Trophoblast cell (in vitro differentiated cells and primary cell): ENCODE results near the gene CENPF.

Experiments
- DNase-seq, 2 donors: peaks; one replicate each; pipeline ENCODE4 v3.0.0-alpha.2; 2016
- H2AFZ ChIP-seq: 2 replicates; pipeline ENCODE4 v1.6.1; 2013; ENCODE audit warnings: low read length, moderate library complexity, mild to moderate bottlenecking; ENCODE audit not compliant: insufficient read depth, poor library complexity
- H2AK5ac ChIP-seq: 2 replicates; pipeline ENCODE4 v1.6.1; 2013; ENCODE audit warnings: mild to moderate bottlenecking, low read length
- H2BK120ac ChIP-seq: 2 replicates; pipeline ENCODE4 v1.6.1; 2013; ENCODE audit warnings: low read length, mild to moderate bottlenecking, moderate library complexity; ENCODE audit not compliant: insufficient read depth, poor library complexity
- H2BK12ac ChIP-seq: 2 replicates; pipeline ENCODE4 v1.6.1; 2013; ENCODE audit warnings: mild to moderate bottlenecking, low read length, moderate library complexity
- H2BK5ac ChIP-seq: 2 replicates; pipeline ENCODE4 v1.6.1; 2013; ENCODE audit warnings: low read length, low read depth, moderate library complexity, mild to moderate bottlenecking; ENCODE audit not compliant: poor library complexity
- H3K14ac ChIP-seq: 2 replicates; pipeline ENCODE4 v1.6.1; 2013; ENCODE audit warnings: mild to moderate bottlenecking, low read length
- H3K18ac ChIP-seq: 2 replicates; pipeline ENCODE4 v1.6.1; 2013; ENCODE audit warnings: mild to moderate bottlenecking, low read length
- H3K23ac ChIP-seq: 2 replicates; pipeline ENCODE4 v1.6.1; 2013; ENCODE audit warnings: low read length
- H3K27ac ChIP-seq: 2 replicates; pipeline ENCODE4 v1.5.1; 2013; ENCODE audit warnings: low read depth, mild to moderate bottlenecking, inconsistent platforms, low read length, moderate library complexity
- H3K27me3 ChIP-seq: 2 replicates; pipeline ENCODE4 v1.6.1; 2013; ENCODE audit warnings: inconsistent platforms, mild to moderate bottlenecking, low read length, moderate library complexity; ENCODE audit not compliant: insufficient read depth
- H3K36me3 ChIP-seq, 2 experiments: 1 replicate in 1 of 2; 2 replicates in 1 of 2; pipeline ENCODE4 v1.6.1; 2013; ENCODE audit warnings: low read length in 2 of 2, mild to moderate bottlenecking in 2 of 2, moderate library complexity in 1 of 2; ENCODE audit not compliant: insufficient read depth in 2 of 2, control insufficient read depth in 1 of 2
- H3K4ac ChIP-seq: 2 replicates; pipeline ENCODE4 v1.6.1; 2013; ENCODE audit warnings: low read depth, mild to moderate bottlenecking, low read length, moderate library complexity
- H3K4me1 ChIP-seq, 2 experiments: 1 replicate in 1 of 2; 2 replicates in 1 of 2; pipeline ENCODE4 v1.6.1; 2013; ENCODE audit warnings: low read length in 2 of 2, mild to moderate bottlenecking in 2 of 2, moderate library complexity in 1 of 2; ENCODE audit not compliant: insufficient read depth in 2 of 2, control insufficient read depth in 1 of 2
- H3K4me2 ChIP-seq: 2 replicates; pipeline ENCODE4 v1.6.1; 2013; ENCODE audit warnings: inconsistent platforms, mild to moderate bottlenecking, low read length, moderate library complexity
- H3K4me3 ChIP-seq: 2 replicates; pipeline ENCODE4 v1.5.1; 2013; ENCODE audit warnings: mild to moderate bottlenecking, low read depth, low read length, inconsistent platforms
- H3K79me1 ChIP-seq: one replicate; pipeline ENCODE4 v1.6.1; 2013; ENCODE audit warnings: low read length
- H3K79me2 ChIP-seq: 2 replicates; pipeline ENCODE4 v1.6.1; 2013; ENCODE audit warnings: low read length, mild to moderate bottlenecking; ENCODE audit not compliant: control insufficient read depth, insufficient read depth, poor library complexity
- H3K9ac ChIP-seq: 2 replicates; pipeline ENCODE4 v1.6.1; 2013; ENCODE audit warnings: mild to moderate bottlenecking, low read length
- H3K9me3 ChIP-seq: 2 replicates; pipeline ENCODE4 v1.6.1; 2013; ENCODE audit warnings: low read depth, mild to moderate bottlenecking, control low read depth, inconsistent platforms, low read length; ENCODE audit not compliant: insufficient read depth
- H4K12ac ChIP-seq: 2 replicates; pipeline ENCODE4 v1.6.1; 2013; ENCODE audit warnings: low read depth, mild to moderate bottlenecking, low read length, moderate library complexity
- H4K8ac ChIP-seq: 2 replicates; pipeline ENCODE4 v1.6.1; 2013; ENCODE audit warnings: low read depth, mild to moderate bottlenecking, low read length, moderate library complexity
- H4K91ac ChIP-seq: one replicate; pipeline ENCODE4 v1.6.1; 2013; ENCODE audit warnings: low read depth, mild to moderate bottlenecking, low read length, moderate library complexity
- WGBS: extraction: QIAGEN DNeasy Blood & Tissue Kit; methylation state at CpG from one replicate; pipeline ENCODE4 v1.1.7; 2013; ENCODE audit warnings: missing lambda C conversion rate; ENCODE audit not compliant: insufficient read length, insufficient coverage; ENCODE audit errors: extremely low coverage; 5-methylcytosine and 5-hydroxymethylcytosine counted together

The CENPF gene

DNA sequence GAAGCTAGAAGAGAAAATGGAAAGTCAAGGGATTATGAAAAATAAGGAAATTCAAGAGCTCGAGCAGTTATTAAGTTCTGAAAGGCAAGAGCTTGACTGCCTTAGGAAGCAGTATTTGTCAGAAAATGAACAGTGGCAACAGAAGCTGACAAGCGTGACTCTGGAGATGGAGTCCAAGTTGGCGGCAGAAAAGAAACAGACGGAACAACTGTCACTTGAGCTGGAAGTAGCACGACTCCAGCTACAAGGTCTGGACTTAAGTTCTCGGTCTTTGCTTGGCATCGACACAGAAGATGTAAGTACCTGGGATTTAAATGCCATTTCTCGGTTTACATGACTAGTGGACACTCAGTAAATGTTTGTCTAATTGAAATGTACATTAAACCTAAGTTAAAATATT lies 40.0 kb downstream of the CENPF start:
- Histone ChIP-seq H3K79me2 (no peaks in the 10 kb centered on the region), H3K4me3 (no peak overlapping the region), H2AFZ (no peak overlapping the region), H2BK5ac (no peak overlapping the region), H3K79me1 (no peaks in the 10 kb centered on the region), H2BK12ac (no peak overlapping the region), H3K4me1 (no peaks in the 10 kb centered on the region), H2AK5ac (no peak overlapping the region), H3K4ac (no peak overlapping the region), H4K91ac (no peak overlapping the region), H3K9me3 (no peaks in the 10 kb centered on the region), H3K27ac (no peak overlapping the region), H3K9ac (no peak overlapping the region), H4K8ac (no peak overlapping the region), H3K14ac (no peak overlapping the region), H3K23ac (no peak overlapping the region), H3K18ac (no peak overlapping the region), H3K4me2 (no peak overlapping the region), H3K36me3 (peaks cover 6 to 25% of the 10 kb centered on the region in 2 experiments), H3K27me3 (no peaks in the 10 kb centered on the region), H2BK120ac (no peak overlapping the region), H4K12ac (no peak overlapping the region)
- whole genome bisulfite sequencing: no CpG with 5 or more reads among the region's 8 CpGs
- DNase-seq: no peak

- no peaks in the 10 kb centered on the region for H3K79me1 ChIP-seq
- no peak overlapping the region for H2BK5ac ChIP-seq
- H3K27me3 ChIP-seq: no peaks in the 10 kb centered on the region
- H3K4me3 ChIP-seq: no peak overlapping the region
- H3K4me2 ChIP-seq: no peak overlapping the region
- WGBS: no CpG with 5 or more reads among the region's 10 CpGs
- no peak overlapping the region for H4K8ac ChIP-seq
- H4K91ac ChIP-seq: no peak overlapping the region
- no peak overlapping the region for H3K9ac ChIP-seq
- H3K14ac ChIP-seq: no peak overlapping the region
- no peak for DNase-seq
- no peak overlapping the region for H3K18ac ChIP-seq
- no peaks in the 10 kb centered on the region for H3K9me3 ChIP-seq
- H3K27ac ChIP-seq: no peak overlapping the region
- no peak overlapping the region for H4K12ac ChIP-seq
- H2BK12ac ChIP-seq: no peak overlapping the region
- no peak overlapping the region for H2AFZ ChIP-seq
- no peak overlapping the region for H3K4ac ChIP-seq
- no peaks in the 10 kb centered on the region for H3K79me2 ChIP-seq
- H3K23ac ChIP-seq: no peak overlapping the region
- peaks cover 6 to 21% of the 10 kb centered on the region in 2 experiments for H3K36me3 ChIP-seq
- no peak overlapping the region for H2BK120ac ChIP-seq
- no peak overlapping the region for H2AK5ac ChIP-seq
- no peaks in the 10 kb centered on the region for H3K4me1 ChIP-seq
Observed at GRCh38 chr1:214645712-214646111, 42.7 kb downstream of the CENPF start.

- H4K12ac ChIP-seq: no peak overlapping the region
- no peaks in the 10 kb centered on the region for H3K4me1 ChIP-seq
- H2BK5ac ChIP-seq: no peak overlapping the region
- no peak overlapping the region for H3K4me3 ChIP-seq
- no peaks in the 10 kb centered on the region for H3K79me1 ChIP-seq
- no CpG with 5 or more reads among the region's 3 CpGs for WGBS
- H4K91ac ChIP-seq: no peak overlapping the region
- no peak overlapping the region for H3K23ac ChIP-seq
- H3K27ac ChIP-seq: no peak overlapping the region
- no peaks in the 10 kb centered on the region for H3K79me2 ChIP-seq
- no peak overlapping the region for H3K14ac ChIP-seq
- H3K27me3 ChIP-seq: no peaks in the 10 kb centered on the region
- H3K9me3 ChIP-seq: no peaks in the 10 kb centered on the region
- no peak overlapping the region for H2AFZ ChIP-seq
- H3K4ac ChIP-seq: no peak overlapping the region
- no peak overlapping the region for H3K4me2 ChIP-seq
- H3K36me3 ChIP-seq: peaks cover 4 to 24% of the 10 kb centered on the region in 2 experiments
- H3K18ac ChIP-seq: no peak overlapping the region
- no peak overlapping the region for H2BK120ac ChIP-seq
- no peak overlapping the region for H4K8ac ChIP-seq
- no peak overlapping the region for H3K9ac ChIP-seq
- no peak for DNase-seq
- H2AK5ac ChIP-seq: no peak overlapping the region
- H2BK12ac ChIP-seq: no peak overlapping the region
Observed at GRCh38 chr1:214648801-214649200, 45.8 kb downstream of the CENPF start.

DNA sequence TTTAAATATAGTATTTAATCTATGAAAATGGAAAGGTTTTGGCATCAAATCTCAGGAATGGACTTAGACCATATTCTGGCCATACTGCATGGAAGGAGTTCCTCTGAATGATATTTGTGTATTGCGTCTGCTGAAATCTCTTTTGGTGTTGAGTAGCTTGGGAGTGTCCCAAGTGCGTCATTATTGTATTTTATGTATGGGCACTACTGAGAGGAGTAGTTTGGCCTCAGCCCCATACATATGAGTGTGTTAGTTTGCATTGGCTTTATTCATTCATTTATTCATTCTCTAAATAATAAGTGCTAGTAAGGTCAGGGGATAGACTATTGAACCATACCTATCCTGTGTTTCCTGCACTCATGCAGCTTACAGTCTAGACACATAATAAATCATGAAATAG lies 46.6 kb downstream of the CENPF start:
- no peak overlapping the region for H3K4me3 ChIP-seq
- no peak overlapping the region for H2BK120ac ChIP-seq
- H2BK5ac ChIP-seq: no peak overlapping the region
- no peak overlapping the region for H3K4ac ChIP-seq
- no peaks in the 10 kb centered on the region for H3K9me3 ChIP-seq
- WGBS: no CpG with 5 or more reads among the region's 2 CpGs
- H3K9ac ChIP-seq: no peak overlapping the region
- H3K18ac ChIP-seq: no peak overlapping the region
- H2AK5ac ChIP-seq: no peak overlapping the region
- H3K79me2 ChIP-seq: no peaks in the 10 kb centered on the region
- no peak for DNase-seq
- H4K91ac ChIP-seq: no peak overlapping the region
- no peak overlapping the region for H2BK12ac ChIP-seq
- H4K8ac ChIP-seq: no peak overlapping the region
- H3K4me2 ChIP-seq: no peak overlapping the region
- H3K14ac ChIP-seq: no peak overlapping the region
- no peak overlapping the region for H3K23ac ChIP-seq
- H4K12ac ChIP-seq: no peak overlapping the region
- no peak overlapping the region for H2AFZ ChIP-seq
- H3K27ac ChIP-seq: no peak overlapping the region
- no peaks in the 10 kb centered on the region for H3K27me3 ChIP-seq
- no peaks in the 10 kb centered on the region for H3K4me1 ChIP-seq
- H3K36me3 ChIP-seq: peaks cover 4 to 23% of the 10 kb centered on the region in 2 experiments
- no peaks in the 10 kb centered on the region for H3K79me1 ChIP-seq
